Activated T-helper 17 cell treated with anti-CD3 and anti-CD28 coated beads, Interleukin-2, amount 50 U/mL, for 72 hours (primary cell): Measurements from ENCODE around the gene FBXL19. TPM values are rescaled to one million over a fixed set of nuclear protein-coding genes. Genes with fewer than 3 reads are reported as not detected.
"Not testable (repeated sequence)": the region's sequence is repeated elsewhere in the genome, so short reads cannot be mapped to it uniquely, and the experiment has no call there.

ENCODE experiments used
- ATAC-seq: fragments of 150-1000 bp; cut with Tn5 transposase; replicated peaks from 2 replicates; pipeline ENCODE4 v1.10.0; 2021; ENCODE audit warnings: mild to moderate bottlenecking, moderate library complexity
- H3K27ac Mint-ChIP-seq: one replicate; pipeline ENCODE4 v1.8.0; 2022; ENCODE audit warnings: mixed read lengths
- H3K27me3 Mint-ChIP-seq: one replicate; pipeline ENCODE4 v1.8.0; 2022; ENCODE audit warnings: mixed read lengths
- H3K36me3 Mint-ChIP-seq: one replicate; pipeline ENCODE4 v1.8.0; 2022; ENCODE audit warnings: low read depth, mild to moderate bottlenecking, mixed read lengths
- H3K4me1 Mint-ChIP-seq: one replicate; pipeline ENCODE4 v1.8.0; 2022; ENCODE audit warnings: mixed read lengths
- H3K4me3 Mint-ChIP-seq: one replicate; pipeline ENCODE4 v1.8.0; 2022; ENCODE audit warnings: mild to moderate bottlenecking, mixed read lengths
- H3K9me3 Mint-ChIP-seq: one replicate; pipeline ENCODE4 v1.8.0; 2022; ENCODE audit warnings: mixed read lengths
- total RNA-seq, 2 donors: library from RNA; stranded (reverse); gene quantifications; one replicate each; pipeline ENCODE4 v1.2.3, GENCODE V29; 2022

The FBXL19 gene
- total RNA-seq, 2 donors from 2014 or later: 32.2 to 40.7 TPM

DNA sequence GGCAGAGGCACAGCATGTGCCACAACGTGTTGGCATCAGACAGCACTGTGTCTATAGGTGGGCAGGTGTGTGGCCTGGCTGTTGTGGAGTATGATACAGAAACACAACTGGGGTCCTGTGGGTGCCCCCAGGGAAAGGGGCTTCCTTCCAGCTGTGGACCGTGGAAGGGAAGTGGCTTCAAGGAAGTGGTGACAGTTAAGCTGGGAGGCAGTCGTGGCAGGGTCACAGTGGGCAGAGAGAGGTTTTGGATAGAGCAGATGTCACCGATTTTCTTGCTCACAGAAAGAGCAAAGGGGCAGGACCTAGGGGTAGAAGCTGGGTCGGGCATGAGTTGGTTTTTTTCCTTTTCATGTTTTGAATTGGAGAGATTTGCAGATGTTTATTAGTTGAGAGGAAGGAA lies 14.3 kb downstream of the FBXL19 start:
- Mint-ChIP-seq H3K4me3 (no peak overlapping the region), H3K27ac (peak overlapping the region; percentile 40), H3K36me3 (peaks cover 66% of the 10 kb centered on the region), H3K27me3 (no peaks in the 10 kb centered on the region), H3K9me3 (no peaks in the 10 kb centered on the region), H3K4me1 (peaks cover 22% of the 10 kb centered on the region)
- ATAC-seq: no peak

- peaks cover 21% of the 10 kb centered on the region for H3K4me1 Mint-ChIP-seq
- not testable (repeated sequence) for H3K4me3 Mint-ChIP-seq, H3K27ac Mint-ChIP-seq, ATAC-seq, H3K9me3 Mint-ChIP-seq, H3K27me3 Mint-ChIP-seq
- H3K36me3 Mint-ChIP-seq: peaks cover 75% of the 10 kb centered on the region
Measured at GRCh38 chr16:30939571-30939970, 16.2 kb downstream of the FBXL19 start.

GRCh38 chr16:30941600-30942425 lies 18.4 kb downstream of the FBXL19 start:
- H3K4me3 Mint-ChIP-seq: peak overlapping the region; percentile 39
- H3K9me3 Mint-ChIP-seq: no peaks in the 10 kb centered on the region
- peaks cover 77% of the 10 kb centered on the region for H3K36me3 Mint-ChIP-seq
- H3K27me3 Mint-ChIP-seq: no peaks in the 10 kb centered on the region
- peaks cover 12% of the 10 kb centered on the region for H3K4me1 Mint-ChIP-seq
- peak; percentile 97 for ATAC-seq
- H3K27ac Mint-ChIP-seq: peak overlapping the region; percentile 58

- Mint-ChIP-seq H3K9me3 (no peaks in the 10 kb centered on the region), H3K36me3 (peaks cover 73% of the 10 kb centered on the region), H3K4me1 (peaks cover 8% of the 10 kb centered on the region), H3K27me3 (no peaks in the 10 kb centered on the region), H3K4me3 (peak overlapping the region; percentile 39), H3K27ac (no peak overlapping the region)
- peak; percentile 42 for ATAC-seq
Measured at GRCh38 chr16:30942426-30942806, 19.0 kb downstream of the FBXL19 start.

DNA sequence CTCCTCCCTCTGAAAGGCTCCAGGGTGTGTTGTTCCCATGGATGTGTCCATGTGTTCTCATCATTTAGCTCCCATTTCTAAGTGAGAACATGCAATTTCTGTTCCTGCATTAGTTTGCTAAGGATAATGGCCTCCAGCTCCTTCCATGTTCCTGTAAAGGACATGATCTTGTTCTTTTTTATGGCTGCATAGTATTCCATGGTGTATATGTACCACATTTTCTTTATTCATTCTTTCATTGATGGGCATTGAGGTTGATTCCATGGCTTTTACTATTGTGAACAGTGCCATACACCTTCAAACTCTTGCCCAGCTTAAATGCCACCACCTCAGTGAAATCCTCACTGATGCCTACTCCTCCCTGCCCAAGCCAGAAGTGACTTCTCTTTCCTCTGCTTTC lies 21.0 kb downstream of the FBXL19 start:
- Mint-ChIP-seq H3K4me1 (peaks cover 5% of the 10 kb centered on the region), H3K27me3 (no peaks in the 10 kb centered on the region), H3K4me3 (no peak overlapping the region), H3K36me3 (peaks cover 65% of the 10 kb centered on the region), H3K9me3 (no peaks in the 10 kb centered on the region), H3K27ac (no peak overlapping the region)
- ATAC-seq: no peak

DNA sequence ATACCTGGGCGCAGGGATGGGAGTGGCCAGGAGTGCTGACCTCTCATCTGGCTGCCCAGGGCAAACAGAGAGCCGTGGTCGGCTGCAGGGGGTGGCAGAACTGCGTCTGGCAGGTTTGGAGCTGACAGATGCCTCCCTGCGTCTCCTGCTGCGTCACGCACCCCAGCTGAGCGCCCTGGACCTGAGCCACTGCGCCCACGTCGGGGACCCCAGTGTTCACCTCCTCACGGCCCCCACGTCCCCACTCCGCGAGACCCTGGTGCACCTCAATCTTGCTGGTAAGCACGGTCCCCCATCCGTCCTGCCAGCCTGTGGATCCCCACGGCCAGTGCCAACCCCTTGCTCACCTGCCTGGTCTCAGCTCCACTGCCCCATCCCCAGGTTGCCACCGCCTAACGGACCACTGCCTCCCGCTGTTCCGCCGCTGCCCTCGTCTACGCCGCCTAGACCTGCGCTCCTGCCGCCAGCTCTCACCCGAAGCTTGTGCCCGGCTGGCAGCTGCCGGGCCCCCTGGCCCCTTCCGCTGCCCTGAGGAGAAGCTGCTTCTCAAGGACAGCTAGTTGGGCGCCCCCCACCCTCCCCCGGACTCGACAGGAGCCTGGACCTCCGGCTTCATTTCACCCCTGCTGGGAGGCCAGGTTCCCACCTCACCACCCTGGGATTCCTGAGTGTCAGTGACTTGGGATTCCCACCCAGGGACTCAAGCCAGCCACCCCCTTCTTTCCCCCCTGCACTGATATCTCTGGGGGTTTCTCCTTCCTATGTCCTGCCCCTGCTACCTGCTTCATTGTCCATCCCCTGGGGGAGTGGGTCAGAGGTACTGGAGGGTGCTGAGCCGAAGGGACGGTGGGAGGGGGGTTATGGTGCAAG lies 23.5 kb downstream of the FBXL19 start:
- Mint-ChIP-seq H3K4me3 (no peak overlapping the region), H3K27me3 (no peaks in the 10 kb centered on the region), H3K9me3 (no peaks in the 10 kb centered on the region), H3K4me1 (peaks cover 5% of the 10 kb centered on the region), H3K27ac (no peak overlapping the region), H3K36me3 (peaks cover 48% of the 10 kb centered on the region)
- no peak for ATAC-seq

DNA sequence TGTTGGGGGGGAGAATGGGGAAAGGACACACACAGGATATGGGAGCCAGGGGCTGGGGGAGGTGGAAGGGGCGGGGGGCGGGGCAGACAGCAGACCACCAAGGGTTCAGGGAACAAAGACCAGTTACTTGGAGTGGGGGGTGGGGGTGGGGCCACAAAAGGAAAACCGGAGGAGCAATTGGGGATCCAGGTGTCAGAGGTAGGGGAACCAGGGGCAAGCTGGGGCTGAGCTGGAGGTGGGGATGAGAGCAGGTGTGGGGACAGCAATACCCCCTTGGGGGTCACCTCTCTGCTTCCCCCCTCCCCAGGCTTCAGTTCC lies 24.1 kb downstream of the FBXL19 start:
- Mint-ChIP-seq H3K4me3 (no peak overlapping the region), H3K9me3 (no peaks in the 10 kb centered on the region), H3K4me1 (peaks cover 5% of the 10 kb centered on the region), H3K36me3 (peaks cover 42% of the 10 kb centered on the region), H3K27ac (no peak overlapping the region), H3K27me3 (no peaks in the 10 kb centered on the region)
- ATAC-seq: no peak

DNA sequence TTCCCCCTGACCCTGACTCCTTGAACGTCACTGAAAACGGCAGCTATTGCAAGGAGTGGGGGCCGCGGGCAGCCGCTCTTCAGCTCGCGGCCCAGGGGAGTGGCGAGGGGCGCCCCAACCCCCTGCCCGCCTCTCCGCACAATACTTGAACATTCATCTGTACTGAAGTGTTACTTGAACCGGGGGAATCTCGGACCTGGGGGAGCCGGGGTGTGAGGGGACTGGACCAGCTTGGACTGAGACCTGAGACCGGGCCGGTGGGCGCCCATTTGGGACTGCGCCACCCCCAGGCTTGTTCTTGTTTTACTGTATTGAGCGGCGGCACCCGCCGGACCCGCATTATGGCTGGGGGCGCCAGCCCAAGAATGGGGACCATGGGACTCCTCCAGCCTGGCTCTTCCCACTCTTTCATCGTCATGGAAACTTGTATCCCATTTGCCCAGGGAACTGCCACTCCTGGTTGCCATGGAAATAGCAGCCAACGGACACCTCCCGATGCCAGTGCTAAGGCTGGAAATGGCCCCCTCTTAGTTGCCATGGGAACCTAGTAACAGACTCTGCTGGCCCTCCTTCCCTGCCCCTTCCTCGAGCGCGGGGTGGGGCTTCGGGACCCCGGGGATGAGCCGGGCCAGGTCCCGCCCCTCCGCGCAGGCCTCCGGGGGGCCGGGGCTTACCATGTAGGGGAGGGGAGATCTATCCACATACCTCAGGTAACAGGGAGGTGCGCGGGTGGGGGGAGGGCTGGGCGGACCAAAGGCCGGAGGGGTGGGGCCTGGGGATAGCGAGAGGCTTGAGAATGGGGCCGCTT lies 24.7 kb downstream of the FBXL19 start:
- no peak for ATAC-seq
- no peak overlapping the region for H3K27ac Mint-ChIP-seq
- H3K9me3 Mint-ChIP-seq: no peaks in the 10 kb centered on the region
- peaks cover 5% of the 10 kb centered on the region for H3K4me1 Mint-ChIP-seq
- peak overlapping the region; percentile 94 for H3K4me3 Mint-ChIP-seq
- peaks cover 37% of the 10 kb centered on the region for H3K36me3 Mint-ChIP-seq
- H3K27me3 Mint-ChIP-seq: no peaks in the 10 kb centered on the region

- no peaks in the 10 kb centered on the region for H3K27me3 Mint-ChIP-seq
- H3K36me3 Mint-ChIP-seq: peaks cover 31% of the 10 kb centered on the region
- H3K4me1 Mint-ChIP-seq: peaks cover 5% of the 10 kb centered on the region
- ATAC-seq: peak; percentile 65
- no peaks in the 10 kb centered on the region for H3K9me3 Mint-ChIP-seq
- peak within 1 kb of the TSS; percentile 94 for H3K4me3 Mint-ChIP-seq
- peak within 1 kb of the TSS; percentile 92 for H3K27ac Mint-ChIP-seq
Measured at GRCh38 chr16:30948667-30949649, 25.6 kb downstream of the FBXL19 start, which contains the start of gene ORAI3. ORAI3 (plus strand) TSS chr16:30949068; CDS start chr16:30949290, 222 bp downstream.

DNA sequence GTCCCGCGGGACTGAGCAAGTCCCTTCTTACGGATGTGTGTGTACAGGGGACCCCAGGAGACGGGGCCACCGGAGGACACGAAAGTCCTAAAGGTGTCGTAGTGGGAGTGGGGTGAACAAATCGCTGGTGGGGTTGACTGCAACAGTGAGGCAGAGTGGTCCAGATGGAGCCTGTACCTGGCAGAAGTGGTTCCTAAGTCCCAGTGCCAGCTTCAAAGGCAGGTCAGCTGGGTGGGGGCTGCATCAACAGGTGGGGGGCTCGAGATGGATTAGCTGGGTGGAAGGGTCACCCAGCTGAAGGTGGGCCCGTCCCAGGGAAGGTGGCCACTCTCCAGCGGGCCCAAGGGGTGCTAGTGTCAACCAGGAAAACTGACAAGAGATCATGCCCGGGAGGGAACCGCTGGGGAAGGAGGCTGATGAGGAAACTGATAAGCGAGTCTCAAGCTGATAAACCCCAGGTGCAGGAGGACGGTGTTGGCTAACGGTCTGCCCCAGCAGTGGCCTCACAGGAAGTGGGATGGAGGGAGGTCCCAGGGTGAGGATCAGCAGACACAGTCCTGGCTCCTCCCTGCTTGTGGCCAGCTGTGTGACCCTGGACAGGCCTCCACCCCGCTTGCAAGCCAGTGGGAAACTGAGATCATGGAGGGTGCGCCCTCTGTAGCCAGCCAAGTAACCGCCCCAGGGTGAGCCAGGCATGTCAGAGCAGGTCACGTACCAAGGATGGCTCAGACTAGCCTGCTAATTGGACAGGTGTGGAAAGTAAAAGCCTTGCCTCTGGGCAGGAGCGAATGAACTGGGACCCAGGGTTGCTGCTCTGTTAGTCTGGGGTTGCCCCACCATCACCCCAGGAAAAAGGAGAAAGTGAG lies 26.5 kb downstream of the FBXL19 start:
- ATAC-seq: peak; percentile 85
- H3K9me3 Mint-ChIP-seq: no peaks in the 10 kb centered on the region
- peaks cover 22% of the 10 kb centered on the region for H3K36me3 Mint-ChIP-seq
- no peaks in the 10 kb centered on the region for H3K27me3 Mint-ChIP-seq
- H3K4me3 Mint-ChIP-seq: peak overlapping the region; percentile 94
- peak overlapping the region; percentile 92 for H3K27ac Mint-ChIP-seq
- peaks cover 5% of the 10 kb centered on the region for H3K4me1 Mint-ChIP-seq

DNA sequence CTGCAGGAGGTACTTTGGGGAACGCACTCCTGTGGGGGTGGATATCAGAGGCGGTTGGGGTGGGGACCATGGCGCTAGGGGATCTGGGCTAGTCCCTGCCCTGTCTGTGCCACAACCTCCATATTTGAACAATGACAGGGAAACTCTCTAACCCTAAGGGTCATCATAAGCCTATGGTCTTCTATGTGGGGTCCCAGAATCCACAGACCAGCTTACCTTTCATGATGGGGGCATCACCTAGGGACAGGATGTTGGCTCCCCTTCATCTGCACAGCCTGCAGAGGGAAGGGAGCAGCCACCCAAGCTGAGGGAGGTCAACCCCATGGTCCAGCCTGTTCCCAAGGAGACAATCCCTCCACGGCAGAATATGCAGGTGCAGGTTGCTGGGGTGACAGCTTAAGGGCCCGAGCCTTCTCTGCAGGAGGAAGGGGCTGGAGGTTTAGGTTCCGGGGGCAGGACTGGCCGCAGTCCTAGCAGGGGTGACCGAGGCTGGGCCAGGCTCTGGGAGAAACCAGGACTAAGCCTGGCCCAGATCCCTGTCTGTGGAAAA lies 27.2 kb downstream of the FBXL19 start:
- Mint-ChIP-seq H3K4me3 (peak overlapping the region; percentile 94), H3K27ac (peak overlapping the region; percentile 92), H3K9me3 (no peaks in the 10 kb centered on the region), H3K27me3 (no peaks in the 10 kb centered on the region), H3K36me3 (peaks cover 17% of the 10 kb centered on the region), H3K4me1 (peaks cover 5% of the 10 kb centered on the region)
- ATAC-seq: no peak

DNA sequence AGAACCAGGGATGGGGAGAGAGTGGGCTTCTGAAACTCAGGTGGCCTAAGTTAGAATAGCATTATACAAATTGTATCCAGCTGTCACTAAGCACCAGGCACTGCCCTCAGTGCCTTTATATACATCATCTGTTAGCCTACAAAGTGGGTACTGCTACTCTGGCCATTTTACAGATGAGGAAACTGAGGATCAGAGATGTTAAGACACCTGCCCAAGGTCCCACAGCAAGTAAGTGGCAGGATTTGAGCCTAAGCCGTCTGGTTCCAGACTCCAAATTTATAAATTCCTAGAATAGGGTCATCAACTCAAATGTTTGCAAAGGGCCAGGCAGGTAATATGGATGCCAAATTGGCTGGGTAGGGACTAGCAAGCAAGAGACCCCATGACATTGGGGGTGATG lies 27.8 kb downstream of the FBXL19 start:
- H3K27me3 Mint-ChIP-seq: no peaks in the 10 kb centered on the region
- H3K9me3 Mint-ChIP-seq: no peaks in the 10 kb centered on the region
- H3K36me3 Mint-ChIP-seq: peaks cover 11% of the 10 kb centered on the region
- H3K27ac Mint-ChIP-seq: no peak overlapping the region
- H3K4me1 Mint-ChIP-seq: peaks cover 5% of the 10 kb centered on the region
- no peak for ATAC-seq
- H3K4me3 Mint-ChIP-seq: peak overlapping the region; percentile 94
